K562 treated with DMSO at 1 percent for 24 hours (cell line): ENCODE measurements around the gene BPIFB1. TPM values are rescaled to one million over a fixed set of nuclear protein-coding genes. Genes with fewer than 3 reads are reported as not detected.

Source experiments
- total RNA-seq: library from RNA; unstranded; fragments of 300-600 nt; gene quantifications from 2 replicates; pipeline ENCODE4 v1.2.3, GENCODE V29; 2022; ENCODE audit warnings: low read depth; ENCODE audit not compliant: insufficient read depth

BPIFB1 gene, protein sequence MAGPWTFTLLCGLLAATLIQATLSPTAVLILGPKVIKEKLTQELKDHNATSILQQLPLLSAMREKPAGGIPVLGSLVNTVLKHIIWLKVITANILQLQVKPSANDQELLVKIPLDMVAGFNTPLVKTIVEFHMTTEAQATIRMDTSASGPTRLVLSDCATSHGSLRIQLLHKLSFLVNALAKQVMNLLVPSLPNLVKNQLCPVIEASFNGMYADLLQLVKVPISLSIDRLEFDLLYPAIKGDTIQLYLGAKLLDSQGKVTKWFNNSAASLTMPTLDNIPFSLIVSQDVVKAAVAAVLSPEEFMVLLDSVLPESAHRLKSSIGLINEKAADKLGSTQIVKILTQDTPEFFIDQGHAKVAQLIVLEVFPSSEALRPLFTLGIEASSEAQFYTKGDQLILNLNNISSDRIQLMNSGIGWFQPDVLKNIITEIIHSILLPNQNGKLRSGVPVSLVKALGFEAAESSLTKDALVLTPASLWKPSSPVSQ
- total RNA-seq = not detected in 2 replicates

GRCh38 chr20:33282991-33283555, at the start of gene BPIFB1:
Gene BPIFB1, plus strand, starts transcription at chr20:33283214. Its CDS starts 2,860 bp downstream, at chr20:33286074.

DNA sequence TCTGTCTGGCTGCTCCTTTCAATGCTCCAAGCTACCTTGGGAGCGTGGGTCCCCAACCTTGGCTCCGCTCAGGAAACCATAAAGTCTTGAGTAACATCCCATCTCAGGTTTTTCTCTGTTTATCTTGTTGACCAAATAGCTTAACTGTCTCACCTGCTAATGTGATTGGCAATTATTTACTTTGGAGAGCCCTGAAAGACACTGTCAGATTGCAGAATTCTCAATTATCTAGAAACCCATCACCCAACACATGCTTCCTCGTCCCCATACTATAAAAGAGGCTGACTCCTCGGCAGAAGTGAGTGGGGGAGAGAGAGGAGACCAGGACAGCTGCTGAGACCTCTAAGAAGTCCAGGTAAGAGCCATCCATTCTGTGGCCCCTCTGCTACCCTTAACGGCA, 47.3 kb upstream of the BPIFB1 start, which contains the start of gene BPIFA1:
Gene BPIFA1, plus strand, starts transcription at position 301 of the 400 bp plus-strand sequence. CDS start 1,716 bp downstream, outside the sequence.

Other genes with a start within 250 kb of the BPIFB1 start
- not detected in 2 replicates for gene BPIFB3, start 229.3 kb upstream of the BPIFB1 start, total RNA-seq
- gene BPIFB4, start 203.6 kb upstream of the BPIFB1 start, total RNA-seq = not detected in 2 replicates
- not detected in 2 replicates for gene BPIFA2, start 115.1 kb upstream of the BPIFB1 start, total RNA-seq
- not detected in 2 replicates for gene BPIFA3, start 65.9 kb upstream of the BPIFB1 start, total RNA-seq
- gene BPIFA1, start 47.2 kb upstream of the BPIFB1 start, total RNA-seq = not detected in 2 replicates
- gene CDK5RAP1, start 118.3 kb downstream of the BPIFB1 start, total RNA-seq = 35.7 and 40.2 TPM in 2 replicates
- 25.5 and 25.9 TPM in 2 replicates for gene SNTA1, start 160.5 kb downstream of the BPIFB1 start, total RNA-seq
- gene CBFA2T2, start 206.9 kb downstream of the BPIFB1 start, total RNA-seq = 19.8 and 28.5 TPM in 2 replicates